Islet of Langerhans (tissue), 1 donor: ENCODE measurements around the gene GPC6.
"Not testable (repeated sequence)": the region's sequence is repeated elsewhere in the genome, so short reads cannot be mapped to it uniquely, and the experiment has no call there.

Source experiments
- FAIRE-seq: peaks from one replicate; lab custom pipeline; 2011; peaks lifted over from hg19 to GRCh38; lab: Jason Lieb, UNC

GPC6 gene

GRCh38 chr13:94331281-94331680 is 1104.7 kb downstream of the GPC6 start:
- FAIRE-seq = no peak

GRCh38 chr13:94332359-94333096 is 1105.9 kb downstream of the GPC6 start:
- no peak for FAIRE-seq

- no peak for FAIRE-seq
These were observed 1106.7 kb downstream of the GPC6 start for GRCh38 chr13:94333131-94333820.

DNA sequence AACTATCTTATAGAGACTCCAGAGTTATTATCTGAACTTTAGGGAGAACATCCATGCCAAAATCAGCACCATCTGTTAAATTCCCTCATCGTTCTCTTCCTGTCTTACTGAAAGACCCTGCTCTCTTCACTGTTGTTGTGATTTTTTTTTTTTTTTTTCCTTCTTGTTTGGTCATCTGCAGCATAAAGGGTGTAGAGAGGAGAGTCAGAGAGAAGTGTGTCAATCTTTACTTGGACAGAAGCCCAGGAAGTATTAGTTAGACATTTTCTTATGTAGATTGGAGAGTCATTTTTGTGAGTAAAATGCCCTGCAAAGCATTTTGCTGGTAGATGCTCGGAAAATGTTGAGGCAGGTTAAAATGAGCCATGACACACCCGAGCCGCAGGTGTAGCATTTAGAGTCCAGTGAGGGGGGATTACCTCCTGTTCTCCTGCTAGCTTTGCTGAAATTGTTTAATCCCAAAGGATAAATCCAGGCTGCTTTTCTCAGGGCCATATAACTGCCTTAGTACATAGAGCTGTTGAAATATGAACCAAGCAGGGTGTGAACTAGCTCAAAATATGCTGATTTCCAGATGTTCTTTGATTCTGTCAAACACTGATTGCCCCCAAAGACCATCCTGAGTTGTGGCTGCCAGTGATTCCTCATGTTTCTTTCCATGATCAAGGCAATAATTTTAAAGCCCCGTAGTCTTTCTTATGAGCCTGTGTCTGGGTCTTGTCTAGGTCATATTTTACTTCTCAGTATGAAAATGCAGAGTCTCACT is 1109.3 kb downstream of the GPC6 start:
- no peak for FAIRE-seq

DNA sequence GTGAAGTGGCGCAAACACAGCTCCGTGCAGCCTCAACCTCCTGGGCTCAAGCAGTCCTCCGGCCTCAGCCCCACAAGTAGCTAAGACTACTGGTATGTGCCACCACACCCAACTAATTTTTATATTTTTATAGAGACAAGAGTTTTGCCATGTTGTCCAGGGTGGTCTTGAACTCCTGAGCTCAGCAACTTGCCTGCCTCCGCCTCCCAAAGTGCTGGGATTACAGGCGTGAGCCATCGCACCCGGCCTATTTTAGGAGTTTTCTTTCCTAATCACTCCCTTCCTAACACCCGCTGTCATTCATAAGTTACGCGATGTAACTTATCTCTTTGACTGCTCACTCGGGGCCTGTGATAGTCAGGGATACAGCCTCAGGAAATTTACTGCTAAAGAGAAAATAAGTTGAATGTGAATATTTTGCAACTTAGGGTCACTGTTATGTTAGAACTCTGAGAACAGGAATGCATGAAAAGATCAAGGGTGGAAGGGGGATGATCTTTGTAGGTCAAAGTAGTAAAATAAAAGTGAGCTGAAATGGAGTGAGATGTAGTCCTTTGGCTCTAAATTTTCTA is 1112.6 kb downstream of the GPC6 start:
- FAIRE-seq = no peak

DNA sequence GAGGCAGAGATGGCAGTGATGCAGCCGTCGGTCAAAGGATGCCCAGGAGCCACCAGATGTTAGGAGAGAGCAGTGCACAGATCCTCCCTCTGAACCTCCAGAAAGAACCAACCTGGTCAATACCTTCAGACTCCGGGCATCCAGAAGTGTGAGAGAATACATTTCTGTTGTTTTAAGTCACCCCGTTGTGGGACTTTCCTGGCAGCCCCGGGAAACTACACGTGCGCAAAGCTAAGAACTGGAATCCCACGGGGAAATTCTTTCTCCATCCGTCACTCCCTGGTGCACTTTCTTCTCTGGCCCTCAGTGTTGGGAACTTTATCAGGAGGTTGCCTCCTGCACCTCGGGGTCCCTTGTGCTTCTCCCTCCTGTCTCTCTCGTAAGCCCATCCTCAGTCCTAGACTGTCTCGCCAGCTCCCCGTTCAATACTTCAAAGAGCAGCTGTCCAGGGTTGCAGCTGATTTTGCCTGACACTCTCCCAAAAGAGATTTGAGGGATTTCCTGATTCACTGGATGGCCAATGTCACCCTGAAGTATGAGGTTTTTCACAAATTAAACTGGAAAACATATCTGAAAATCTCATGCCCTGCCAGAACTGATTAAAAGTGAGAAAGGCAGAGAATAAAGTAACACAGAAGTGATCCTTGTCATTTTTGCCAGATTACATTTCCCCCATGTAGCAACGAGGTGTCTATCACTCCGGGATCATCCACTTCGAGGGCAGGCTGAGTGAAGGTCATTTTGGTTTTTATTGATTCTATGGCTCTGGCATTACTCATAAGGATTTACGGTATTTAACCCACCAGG is 1116.0 kb downstream of the GPC6 start:
- no peak for FAIRE-seq

DNA sequence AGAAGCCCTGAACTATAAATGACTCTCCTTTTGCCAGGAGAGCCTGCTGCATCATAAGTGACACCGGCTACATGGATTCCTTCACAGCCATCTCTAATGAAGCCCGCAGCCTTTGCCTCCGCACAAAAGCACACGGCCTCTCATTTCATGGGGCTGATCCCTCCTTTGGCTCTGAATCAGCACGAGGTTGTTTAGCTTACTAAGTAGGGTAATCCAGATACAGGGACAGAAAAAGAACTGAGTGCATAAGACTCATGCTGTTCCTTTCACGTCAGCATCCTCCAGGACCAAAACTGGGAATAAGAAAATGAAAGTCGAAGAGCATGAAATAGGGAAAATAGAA is 1116.6 kb downstream of the GPC6 start:
- FAIRE-seq = no peak

DNA sequence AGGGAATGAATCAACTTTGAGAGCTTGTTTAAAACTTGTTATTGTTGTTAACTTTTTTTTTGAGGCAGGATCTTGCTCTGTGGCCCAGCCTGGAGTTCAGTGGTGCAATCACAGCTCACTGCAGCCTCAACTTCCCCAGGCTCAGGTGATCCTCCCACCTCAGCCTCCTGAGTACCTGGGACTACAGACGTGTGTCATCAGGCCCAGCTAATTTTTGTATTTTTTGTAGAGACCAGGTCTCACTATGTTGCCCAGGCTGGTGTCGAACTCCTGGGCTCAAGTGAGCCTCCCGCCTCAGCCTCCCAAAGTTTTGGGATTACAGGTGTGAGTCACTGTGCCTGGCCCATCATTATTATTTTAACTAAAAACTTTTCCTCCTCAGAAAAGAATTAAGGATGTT is 1117.1 kb downstream of the GPC6 start:
- FAIRE-seq = not testable (repeated sequence)

DNA sequence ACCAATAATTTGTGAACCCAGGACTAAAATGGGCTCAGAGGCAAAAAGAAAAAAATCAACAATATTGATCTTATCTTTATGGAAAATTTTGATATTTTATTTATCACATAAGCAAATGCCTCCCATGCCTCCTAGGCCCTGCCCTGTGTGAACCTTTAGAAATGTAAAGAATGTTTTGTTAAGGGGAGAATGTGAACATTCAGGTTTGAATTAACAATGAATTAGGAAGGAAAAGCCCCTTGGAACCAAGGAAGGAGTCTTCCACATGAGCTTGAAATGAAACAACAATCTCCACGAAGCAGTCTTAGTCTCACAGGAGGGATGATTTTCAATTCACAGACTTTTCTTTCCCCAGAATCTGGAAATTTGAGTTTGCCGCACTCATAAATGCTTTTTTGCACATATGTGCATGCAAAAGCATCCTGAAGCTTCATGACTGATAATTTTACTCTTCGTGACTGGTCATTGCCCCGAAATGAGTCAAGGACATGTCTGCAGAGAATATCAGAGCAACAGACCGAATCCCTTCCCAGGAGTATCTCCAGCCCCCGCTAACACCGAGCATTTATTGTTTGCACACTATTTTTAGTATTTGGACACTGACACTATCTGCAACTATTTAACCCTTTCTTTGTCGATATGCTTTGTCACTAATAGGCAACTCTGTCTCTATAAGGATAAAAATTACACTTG is 1117.7 kb downstream of the GPC6 start:
- FAIRE-seq = no peak

GRCh38 chr13:94345374-94346195 is 1119.0 kb downstream of the GPC6 start:
- peak; percentile 62 for FAIRE-seq

- no peak for FAIRE-seq
These were observed 1119.8 kb downstream of the GPC6 start for GRCh38 chr13:94346261-94347019.

- no peak for FAIRE-seq
These were observed 1124.8 kb downstream of the GPC6 start for GRCh38 chr13:94351292-94351990.

DNA sequence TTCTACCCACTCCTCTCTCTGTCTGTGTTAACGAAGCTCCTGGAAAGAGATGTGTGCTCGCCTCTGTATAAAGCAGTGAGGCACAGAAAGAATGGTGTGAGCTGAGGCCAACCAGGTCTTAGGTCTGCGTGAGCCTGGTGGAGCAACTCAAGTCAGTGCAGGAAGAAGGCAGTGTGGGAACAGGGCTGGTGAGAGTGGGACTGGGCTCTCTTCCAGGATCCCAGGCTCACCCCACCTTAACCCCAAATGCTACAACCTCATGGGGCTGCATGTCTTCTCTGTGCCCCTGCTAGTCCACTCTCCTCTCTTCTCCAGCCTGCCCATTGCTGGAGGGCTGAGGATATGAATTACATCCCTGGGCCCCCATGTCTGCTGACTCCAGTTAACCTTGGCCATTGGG is 1125.5 kb downstream of the GPC6 start:
- no peak for FAIRE-seq

- no peak for FAIRE-seq
These were observed 1126.6 kb downstream of the GPC6 start for GRCh38 chr13:94353167-94353710.

GRCh38 chr13:94359875-94360274 is 1133.3 kb downstream of the GPC6 start:
- no peak for FAIRE-seq

DNA sequence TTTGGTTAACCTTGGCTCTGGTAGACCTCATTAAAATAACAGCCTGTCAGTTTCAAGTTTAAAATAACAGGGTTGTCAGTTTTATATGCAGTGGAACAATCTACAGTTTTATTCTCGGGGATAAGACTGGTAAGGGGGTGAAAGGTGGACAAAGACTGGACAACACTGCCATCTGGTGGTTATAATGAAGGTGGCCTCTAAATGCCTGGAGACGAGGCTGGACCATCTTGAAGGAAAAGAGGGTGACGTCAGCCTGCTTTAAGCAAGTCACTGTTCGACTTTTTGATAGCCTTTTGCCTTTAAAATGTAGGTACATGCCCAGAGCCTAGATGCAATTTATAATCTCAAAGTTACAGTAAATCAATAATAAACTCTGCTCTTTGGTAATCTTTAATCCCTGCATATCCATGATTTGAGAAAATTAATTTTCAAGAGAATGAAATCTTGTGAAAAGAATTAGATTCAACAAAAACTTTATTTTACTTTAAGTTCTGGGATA is 1135.9 kb downstream of the GPC6 start:
- FAIRE-seq = peak; percentile 98

GRCh38 chr13:94366677-94367076 is 1140.1 kb downstream of the GPC6 start:
- no peak for FAIRE-seq

DNA sequence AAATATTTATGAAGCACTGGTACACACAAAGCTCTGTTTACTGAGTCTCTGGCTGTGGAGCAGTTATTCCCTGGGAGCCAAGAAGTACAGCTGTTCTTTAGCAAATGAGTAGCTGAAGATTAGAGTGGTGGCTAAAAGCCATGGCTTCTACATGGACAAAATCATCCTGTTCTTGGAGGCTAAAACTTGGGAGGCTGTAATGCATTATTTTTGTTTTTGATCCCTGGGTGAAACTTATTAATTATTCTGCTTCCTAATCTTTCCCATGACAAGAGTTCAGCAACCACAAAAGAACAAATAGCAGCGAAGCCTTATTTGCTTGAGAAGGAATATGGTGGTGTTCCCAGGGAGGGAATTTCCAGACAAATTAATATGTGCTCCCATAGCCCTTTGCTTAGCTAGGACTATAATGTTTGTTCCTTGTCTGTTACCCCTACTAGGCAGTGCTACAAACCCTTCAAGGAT is 1143.4 kb downstream of the GPC6 start:
- FAIRE-seq = no peak

GRCh38 chr13:94371855-94372254 is 1145.2 kb downstream of the GPC6 start:
- FAIRE-seq = no peak
